Measurements from ENCODE around the gene TTLL11.

TTLL11 gene

DNA sequence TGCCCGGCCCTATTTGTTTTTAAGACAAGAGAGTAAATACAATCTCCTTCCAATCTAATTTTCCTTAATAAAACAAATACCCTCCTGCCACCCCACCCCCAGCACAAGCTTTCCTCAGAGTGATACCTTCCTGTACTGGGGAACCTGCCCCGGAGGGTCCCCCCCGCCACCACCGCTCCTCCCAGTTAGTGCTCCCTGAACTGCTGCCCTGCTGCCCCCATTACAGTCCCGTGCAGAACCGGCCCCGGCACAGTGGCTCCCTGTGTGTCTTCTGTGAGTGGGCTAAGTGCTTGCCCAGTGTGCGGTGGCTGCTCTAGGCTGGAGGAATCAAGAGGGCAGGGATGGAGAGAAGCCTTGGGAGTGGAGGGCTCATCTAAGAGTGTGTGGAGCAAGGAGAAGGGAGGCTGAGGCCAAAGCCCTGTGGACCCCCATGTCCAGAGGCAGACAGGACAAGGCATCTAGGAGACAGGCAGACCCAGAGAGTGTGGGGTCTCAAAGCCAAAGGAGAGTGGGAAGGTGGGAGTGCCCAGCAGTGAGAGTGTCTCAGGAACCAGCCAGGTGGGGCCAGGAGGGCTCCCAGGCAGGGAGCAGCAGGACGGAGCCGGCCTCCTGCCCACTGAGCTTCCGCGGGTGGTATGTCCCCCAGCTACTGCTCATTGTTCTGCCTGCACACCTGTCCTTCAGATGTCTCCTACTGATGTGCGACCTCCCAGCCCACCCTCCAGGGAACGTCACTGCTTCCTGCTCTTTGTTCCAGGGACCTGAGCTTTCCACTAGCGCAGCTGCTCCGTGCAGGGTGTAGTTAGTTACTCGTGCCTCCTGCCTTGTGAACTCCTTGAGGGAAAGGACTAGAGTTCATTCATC, 312.7 kb downstream of the TTLL11 start:
- DNase-seq = no peak

DNA sequence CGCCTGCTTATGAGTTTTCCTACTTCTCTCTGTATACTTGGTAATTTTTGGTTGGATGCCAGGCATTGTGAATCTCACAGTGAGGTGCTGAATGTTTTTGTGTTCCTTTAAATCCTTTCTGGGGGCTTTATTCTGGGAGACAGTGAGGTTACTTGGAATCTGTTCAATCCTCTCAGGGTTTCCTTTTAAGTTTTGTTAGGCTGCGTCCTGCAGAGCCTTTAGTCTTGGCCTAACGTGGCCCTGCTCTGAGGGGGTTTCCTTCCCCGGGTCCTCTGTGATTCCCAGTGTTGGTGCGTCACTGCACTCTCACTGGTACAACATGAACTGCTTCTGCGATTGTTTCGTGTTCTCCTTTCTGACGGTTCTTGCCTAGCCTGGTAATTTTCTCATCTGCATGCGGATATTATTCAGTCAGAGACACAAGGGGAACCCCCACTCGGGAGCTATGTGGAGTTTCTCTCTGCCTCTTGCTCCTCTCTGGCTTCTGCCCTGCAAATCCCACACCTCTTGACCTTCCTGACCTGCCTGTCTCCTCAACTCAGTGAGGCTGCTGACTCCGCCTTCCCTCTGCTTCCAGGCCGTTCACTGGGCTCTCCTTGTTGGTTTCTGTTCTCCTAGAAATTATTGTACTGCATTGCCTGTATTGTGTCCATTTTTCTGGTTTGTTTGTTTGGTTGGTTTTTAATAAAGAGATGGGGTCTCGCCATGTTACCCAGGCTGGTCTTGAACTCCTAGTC, 313.6 kb downstream of the TTLL11 start:
- DNase-seq = no peak

DNA sequence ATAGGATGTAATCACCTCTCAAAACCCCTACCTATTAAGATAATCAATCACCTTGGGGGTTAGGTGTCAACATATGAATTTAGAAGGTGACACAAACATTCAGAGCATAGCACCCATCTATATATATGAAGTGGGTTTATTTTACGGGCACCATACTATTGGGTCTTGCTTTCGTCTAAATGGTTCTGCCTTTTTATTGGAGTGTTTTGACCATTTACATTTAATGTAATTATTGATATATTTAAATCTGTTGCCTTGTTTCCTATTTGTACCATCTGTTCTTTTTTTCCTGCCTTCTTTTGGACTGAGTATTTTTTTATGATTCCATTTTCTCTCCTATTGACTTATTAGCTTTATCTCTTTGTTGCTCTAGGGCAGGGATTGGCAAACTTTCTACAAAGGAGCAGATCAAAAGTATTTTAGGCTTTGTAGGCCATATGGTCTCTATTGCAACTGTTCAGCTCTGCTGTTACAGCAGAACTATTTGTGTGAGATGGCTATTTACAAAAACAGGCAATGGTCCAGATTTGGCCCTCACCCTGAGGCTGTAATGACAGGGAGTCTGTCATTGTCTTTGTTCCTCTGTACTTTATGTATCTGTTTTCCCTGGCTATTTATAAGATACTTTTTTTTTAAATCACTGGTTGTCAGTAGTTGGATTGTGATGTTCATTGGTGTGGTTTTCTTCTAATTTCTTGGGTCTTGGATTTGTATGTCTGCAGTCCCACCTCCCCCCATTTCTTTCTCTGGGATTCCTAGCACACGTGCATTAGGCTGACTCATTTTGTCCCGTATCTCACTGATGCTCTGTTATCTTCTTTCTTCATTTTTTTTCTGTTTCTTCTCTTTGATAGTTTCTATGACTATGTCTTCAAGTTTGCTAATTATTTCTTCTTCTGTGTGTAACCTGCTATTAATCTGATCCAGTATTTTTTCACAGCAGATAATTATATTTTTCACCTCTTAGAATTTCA, 314.6 kb downstream of the TTLL11 start:
- no peak for DNase-seq

DNA sequence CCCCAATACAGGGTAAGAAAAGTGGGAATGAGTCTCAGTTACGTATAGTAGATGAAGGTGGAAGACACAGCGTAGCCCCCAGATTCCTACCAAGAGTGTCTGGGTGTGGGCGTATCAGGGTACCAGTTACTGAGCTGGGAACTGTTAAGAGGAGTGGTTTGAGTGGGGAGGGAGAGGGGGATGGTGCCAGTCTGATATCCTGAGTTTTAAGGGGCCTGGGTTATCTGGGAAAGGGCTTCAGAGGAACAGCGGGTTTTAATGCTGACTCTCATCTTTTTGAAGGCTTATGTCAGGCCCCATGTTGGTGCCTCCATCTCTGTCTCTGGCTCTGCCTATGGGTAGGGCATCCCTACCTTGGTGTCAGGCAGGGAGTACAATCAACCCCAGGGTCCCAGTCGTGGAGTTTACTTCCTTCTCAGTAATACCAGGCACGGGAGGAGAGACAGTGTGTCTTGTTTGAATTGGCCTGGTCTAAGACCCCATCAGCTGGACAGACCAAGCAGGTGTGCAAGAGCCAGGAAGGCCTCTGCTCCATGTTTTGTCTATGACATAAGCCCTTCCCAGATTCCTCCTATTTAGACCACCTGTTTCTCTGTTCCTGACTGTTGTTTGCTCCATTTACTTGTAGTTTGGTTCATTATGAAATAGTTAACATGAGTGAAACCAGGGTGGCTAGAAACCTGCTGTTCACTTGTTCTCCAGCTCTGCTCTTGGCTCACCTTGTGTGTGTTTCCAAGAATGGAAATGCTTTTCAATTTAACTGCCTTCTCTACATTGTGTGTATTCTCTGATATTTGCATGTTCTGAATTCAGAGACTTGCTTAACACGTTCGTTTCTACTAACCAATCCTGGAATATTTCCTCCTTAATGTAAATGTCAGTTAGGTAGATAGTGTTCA, 316.1 kb downstream of the TTLL11 start:
- no peak for DNase-seq

DNA sequence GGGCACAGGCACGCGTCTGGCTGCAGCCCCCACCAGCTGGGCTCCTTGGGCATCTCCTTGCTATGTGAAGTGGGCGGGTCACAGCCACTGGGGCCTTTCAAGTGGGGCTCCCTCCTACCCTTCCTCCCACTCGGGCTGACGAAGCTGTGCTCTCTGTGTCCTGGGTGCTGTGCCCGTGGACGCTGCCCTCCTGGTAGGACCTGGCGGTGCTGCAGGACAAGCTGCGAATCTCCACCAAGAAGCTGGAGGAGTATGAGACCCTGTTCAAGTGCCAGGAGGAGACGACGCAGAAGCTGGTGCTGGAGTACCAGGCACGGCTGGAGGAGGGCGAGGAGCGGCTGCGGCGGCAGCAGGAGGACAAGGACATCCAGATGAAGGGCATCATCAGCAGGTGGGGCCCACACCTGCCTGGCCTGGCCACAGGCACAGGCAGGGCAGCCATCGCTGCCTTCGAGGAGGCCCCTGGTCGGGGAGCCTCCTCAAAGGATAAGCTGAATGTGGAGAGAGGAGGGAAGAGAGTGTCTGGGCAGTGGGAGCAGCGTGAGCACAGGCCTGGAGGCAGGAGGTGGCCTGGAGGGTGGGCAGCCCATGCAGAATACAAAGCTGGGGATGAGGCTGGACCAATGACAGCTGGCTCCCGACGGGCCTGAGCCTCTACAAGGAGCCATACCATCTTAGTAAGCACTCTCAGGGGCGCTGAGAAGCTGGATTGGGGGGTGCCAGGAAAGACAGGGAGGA, 316.9 kb downstream of the TTLL11 start:
- no peak for DNase-seq

DNA sequence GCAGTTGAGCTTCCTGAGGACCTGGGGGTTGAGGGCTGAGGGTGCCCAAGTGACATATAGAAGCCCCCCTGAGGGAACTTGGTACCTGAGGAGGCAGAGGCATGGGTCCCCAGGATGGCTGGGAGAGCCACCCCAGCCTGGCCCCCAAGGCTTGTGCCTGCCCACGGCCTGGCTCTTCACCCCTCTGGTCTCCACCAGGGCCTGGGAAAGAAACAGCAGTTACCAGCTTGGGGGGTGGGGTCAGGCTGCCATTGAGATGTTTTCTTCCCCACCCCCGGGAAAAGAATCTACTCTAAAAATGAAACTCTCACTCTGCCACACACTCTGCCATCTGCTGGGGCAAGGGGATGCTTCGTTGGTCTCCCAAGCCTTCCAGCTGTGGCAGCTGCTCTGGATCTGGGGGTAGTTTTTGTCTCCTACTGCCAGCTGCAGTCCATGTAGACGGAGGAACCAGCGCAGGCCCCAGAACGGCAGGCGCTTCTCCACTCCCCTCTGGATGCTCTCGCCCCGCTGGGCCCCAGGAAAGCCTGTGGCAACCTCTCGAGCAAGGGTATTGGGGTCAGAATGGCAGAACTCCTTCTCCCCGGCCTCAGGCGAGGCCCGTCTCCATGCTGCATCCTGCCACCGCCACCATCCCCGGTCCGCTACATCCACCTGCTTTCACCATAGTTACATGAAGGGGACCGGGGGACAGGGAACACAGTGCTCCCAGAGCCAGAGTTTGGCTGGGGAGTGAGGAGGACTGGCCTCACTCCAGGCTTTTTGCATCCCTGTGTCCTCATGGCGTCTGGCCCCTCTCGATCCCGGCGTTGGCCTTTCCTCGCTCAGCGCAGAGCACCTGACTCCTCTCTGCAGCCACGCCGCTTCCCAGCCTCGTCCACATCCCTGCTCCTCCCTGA, 318.1 kb downstream of the TTLL11 start:
- no peak for DNase-seq

DNA sequence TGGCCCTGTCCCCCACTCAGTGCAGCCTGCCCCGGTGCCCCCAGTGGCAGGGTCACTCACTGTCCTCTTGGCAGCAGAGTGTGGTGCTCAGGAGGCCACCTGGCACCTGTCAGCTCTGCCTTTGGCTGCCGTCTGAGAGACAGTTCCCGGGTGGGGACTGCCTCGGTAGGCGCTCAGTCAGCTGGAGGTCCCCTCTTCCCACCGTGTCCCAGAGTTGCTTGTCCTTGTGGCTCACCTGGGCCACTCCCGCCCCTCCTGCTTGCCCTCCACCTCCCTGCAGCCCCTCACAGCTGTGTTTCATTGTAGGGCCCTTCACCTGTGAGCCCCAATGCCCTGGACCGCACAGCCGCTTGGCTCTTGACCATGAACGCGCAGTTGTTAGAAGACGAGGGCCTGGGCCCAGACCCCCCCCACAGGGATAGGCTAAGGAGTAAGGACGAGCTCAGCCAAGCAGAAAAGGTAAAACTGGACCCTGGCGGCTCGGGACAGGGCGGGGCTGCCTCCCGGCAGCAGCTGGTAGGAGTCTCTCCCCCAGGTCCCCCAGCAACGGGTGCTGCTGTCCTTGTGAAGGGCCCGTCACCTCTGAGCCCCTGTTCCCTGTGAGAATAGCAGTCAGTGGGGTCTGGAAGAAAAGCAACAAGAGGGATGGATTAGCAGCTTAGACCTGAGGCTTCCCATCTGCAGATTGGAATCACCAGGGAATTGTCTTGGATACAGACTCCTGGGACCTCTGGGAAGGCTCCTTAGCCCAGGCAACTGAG, 319.0 kb downstream of the TTLL11 start:
- DNase-seq = no peak

DNA sequence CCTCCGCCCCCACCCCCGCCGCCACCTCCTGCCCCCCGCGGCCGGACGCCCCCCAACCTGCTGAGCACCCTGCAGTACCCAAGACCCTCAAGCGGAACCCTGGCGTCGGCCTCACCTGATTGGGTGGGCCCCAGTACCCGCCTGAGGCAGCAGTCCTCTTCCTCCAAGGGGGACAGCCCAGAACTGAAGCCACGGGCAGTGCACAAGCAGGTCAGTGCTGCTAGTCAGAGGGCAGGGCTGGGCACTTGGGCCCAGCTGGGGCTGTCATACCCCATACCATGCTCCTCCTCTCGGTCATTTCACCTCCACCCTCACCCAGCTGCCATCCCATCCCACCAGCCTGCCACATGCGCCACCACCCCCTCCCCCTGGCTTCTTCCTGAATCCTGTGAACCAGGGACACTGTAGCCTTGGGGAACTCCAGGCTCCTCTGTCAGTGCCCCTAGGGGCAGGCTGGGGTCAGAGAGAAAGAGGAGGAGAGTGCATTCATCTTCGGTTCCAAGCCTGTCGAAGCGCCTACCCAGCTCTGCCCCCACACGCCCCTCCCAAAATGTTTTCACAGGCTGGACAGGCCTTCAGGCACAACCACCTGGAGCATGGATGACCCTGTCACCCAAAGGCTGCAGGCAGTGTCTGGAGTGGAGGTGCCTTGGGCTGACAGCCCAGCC, 319.7 kb downstream of the TTLL11 start:
- no peak for DNase-seq

DNA sequence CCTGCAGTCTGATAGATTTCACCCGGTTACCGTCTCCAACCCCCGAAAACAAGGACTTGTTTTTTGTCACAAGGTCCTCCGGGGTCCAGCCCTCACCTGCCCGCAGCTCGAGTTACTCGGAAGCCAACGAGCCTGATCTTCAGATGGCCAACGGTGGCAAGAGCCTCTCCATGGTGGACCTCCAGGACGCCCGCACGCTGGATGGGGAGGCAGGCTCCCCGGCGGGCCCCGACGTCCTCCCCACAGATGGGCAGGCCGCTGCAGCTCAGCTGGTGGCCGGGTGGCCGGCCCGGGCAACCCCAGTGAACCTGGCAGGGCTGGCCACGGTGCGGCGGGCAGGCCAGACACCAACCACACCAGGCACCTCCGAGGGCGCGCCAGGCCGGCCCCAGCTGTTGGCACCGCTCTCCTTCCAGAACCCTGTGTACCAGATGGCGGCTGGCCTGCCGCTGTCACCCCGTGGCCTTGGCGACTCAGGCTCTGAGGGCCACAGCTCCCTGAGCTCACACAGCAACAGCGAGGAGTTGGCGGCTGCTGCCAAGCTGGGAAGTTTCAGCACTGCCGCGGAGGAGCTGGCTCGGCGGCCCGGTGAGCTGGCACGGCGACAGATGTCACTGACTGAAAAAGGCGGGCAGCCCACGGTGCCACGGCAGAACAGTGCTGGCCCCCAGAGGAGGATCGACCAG, 320.4 kb downstream of the TTLL11 start:
- DNase-seq = no peak

Data from CD4-positive, alpha-beta T cell treated with Interleukin-17A for 1 hour (primary cell).